ENCODE measurements around the gene MPP3.

Gene MPP3

GRCh38 chr17:43780135-43780534 is 52.8 kb downstream of the MPP3 start, which contains the start of gene CFAP97D1:
CFAP97D1 (plus strand) TSS chr17:43780435; CDS start chr17:43780463, 28 bp downstream.
- peaks cover 43% of the 10 kb centered on the region for H3K4me1 Mint-ChIP-seq
- H3K9me3 Mint-ChIP-seq, result no peaks in the 10 kb centered on the region
- H3K36me3 Mint-ChIP-seq (ENCODE audit: low read depth), result peaks cover 5% of the 10 kb centered on the region
- TF ChIP-seq, protein P1, sequence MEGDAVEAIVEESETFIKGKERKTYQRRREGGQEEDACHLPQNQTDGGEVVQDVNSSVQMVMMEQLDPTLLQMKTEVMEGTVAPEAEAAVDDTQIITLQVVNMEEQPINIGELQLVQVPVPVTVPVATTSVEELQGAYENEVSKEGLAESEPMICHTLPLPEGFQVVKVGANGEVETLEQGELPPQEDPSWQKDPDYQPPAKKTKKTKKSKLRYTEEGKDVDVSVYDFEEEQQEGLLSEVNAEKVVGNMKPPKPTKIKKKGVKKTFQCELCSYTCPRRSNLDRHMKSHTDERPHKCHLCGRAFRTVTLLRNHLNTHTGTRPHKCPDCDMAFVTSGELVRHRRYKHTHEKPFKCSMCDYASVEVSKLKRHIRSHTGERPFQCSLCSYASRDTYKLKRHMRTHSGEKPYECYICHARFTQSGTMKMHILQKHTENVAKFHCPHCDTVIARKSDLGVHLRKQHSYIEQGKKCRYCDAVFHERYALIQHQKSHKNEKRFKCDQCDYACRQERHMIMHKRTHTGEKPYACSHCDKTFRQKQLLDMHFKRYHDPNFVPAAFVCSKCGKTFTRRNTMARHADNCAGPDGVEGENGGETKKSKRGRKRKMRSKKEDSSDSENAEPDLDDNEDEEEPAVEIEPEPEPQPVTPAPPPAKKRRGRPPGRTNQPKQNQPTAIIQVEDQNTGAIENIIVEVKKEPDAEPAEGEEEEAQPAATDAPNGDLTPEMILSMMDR (IDR thresholded peaks at IDR 0.05), result no peak
- peaks cover 53% of the 10 kb centered on the region for H3K27me3 Mint-ChIP-seq (ENCODE audit: low read depth, poor library complexity)
- H3K27ac Mint-ChIP-seq, result no peak within 1 kb of the TSS
- DNase-seq, result no peak
- H3K4me3 Mint-ChIP-seq, result peak within 1 kb of the TSS; percentile 82

GRCh38 chr17:43779145-43780125 is 53.5 kb downstream of the MPP3 start:
- TF ChIP-seq, protein P1 (IDR thresholded peaks at IDR 0.05), result no peak
- no peak overlapping the region for H3K27ac Mint-ChIP-seq
- H3K4me1 Mint-ChIP-seq, result peaks cover 47% of the 10 kb centered on the region

DNA sequence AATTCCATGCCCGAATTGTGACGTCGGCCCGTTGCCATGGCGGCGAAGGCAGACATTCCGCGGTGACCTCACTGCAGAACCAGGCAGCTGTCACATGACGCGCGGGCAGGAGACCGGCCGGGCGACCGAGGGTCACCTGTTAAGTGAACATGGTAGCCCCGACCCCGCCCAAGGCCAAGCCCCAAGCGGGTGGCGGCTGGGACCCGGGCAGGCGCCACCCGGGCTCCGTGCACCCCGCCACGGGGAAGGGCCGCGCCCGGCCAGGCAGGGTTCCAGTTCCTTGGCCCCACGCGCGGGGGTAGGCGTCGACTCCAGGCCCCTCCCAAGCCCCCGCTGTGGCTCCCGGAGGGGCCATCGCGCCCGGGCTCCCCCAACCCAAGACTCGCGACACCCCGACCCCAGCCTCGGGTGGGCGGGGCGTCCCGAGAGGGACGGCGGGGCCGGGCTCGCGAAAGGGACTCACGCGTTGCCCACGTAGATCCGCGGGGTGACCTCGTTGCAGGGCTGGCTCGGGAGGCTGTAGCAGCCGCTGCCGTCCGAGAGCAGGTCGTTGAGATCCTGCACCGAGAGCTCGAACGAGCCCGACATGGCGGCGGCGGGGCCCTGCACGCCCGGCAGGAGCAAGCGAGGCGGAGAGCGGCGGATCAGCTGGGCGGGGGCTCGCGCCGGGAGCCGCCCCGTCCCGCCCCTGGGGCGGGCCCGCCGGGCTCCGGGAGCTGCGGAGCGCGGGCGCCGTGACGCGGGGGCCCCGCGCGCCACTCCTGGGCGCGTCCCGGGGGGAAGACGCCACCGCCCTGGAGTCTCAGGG is 54.4 kb downstream of the MPP3 start, which contains the start of gene DUSP3:
TSS of gene DUSP3 (minus strand) at position 641 of the 808 bp plus-strand sequence. CDS start at position 588, 53 bp downstream.
- peaks cover 17% of the 10 kb centered on the region for H3K36me3 Mint-ChIP-seq (ENCODE audit: low read depth)
- H3K27me3 Mint-ChIP-seq (ENCODE audit: low read depth, poor library complexity), result peaks cover 44% of the 10 kb centered on the region
- peaks cover 49% of the 10 kb centered on the region for H3K4me1 Mint-ChIP-seq
- peak within 1 kb of the TSS; percentile 93 for H3K27ac Mint-ChIP-seq
- peak; percentile 91 for DNase-seq
- TF ChIP-seq, protein P1 (IDR thresholded peaks at IDR 0.05), result no peak
- peak within 1 kb of the TSS; percentile 82 for H3K4me3 Mint-ChIP-seq
- no peaks in the 10 kb centered on the region for H3K9me3 Mint-ChIP-seq

More at GRCh38 chr17:43779145-43780125, 53.5 kb downstream of the MPP3 start:
- no peak for DNase-seq
- H3K4me3 Mint-ChIP-seq, result peak overlapping the region; percentile 82
- H3K36me3 Mint-ChIP-seq (ENCODE audit: low read depth), result peaks cover 9% of the 10 kb centered on the region
- H3K27me3 Mint-ChIP-seq (ENCODE audit: low read depth, poor library complexity), result peaks cover 52% of the 10 kb centered on the region
- no peaks in the 10 kb centered on the region for H3K9me3 Mint-ChIP-seq

DNA sequence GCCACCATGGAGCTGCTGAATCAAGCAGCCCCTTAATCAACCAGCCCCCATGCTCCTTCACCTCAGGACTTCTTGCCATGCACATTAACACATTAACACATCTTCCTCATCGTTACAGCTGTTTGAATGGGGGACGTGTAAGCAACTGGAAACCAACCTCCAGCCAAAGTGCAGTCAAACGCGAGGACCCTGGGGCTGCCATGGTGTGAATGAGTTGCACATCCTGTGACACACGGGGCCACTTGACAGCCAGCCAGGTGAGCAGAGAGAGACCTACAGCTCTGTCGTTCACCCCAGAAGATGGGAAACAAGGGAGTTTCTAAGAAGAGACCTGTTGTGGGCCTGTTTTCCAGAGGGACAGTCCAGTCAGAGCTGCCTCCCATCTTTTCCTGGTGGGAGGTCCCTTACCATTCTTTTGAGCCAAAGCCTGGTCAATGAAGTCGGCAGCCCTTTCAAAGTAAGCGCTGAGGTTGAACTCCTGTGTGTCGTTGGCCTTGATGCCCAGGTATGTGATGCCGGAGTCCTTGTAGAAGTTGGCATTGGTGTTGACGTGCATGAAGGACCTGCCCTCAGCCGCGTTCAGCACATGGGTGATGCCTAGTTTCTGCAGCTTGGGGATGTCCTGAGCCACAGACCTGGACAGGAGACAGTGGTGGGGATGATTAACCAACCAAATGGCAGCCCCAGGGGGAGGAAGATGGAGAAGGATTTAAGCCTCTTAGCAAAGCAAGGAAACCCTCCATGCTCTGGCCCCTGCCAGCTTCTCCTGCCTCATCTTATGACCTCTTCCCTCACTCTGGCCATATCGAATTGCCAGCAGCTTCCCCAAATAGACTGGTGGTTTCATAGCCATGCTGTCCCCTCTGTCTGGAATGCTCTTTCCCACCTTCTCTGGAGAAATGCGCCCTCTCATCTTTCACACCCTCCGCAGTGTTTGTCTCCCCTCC is 58.4 kb downstream of the MPP3 start:
- Mint-ChIP-seq H3K27ac (no peak overlapping the region), H3K4me3 (no peak overlapping the region), H3K27me3 (ENCODE audit: low read depth, poor library complexity) (peaks cover 14% of the 10 kb centered on the region), H3K9me3 (no peaks in the 10 kb centered on the region), H3K36me3 (ENCODE audit: low read depth) (peaks cover 49% of the 10 kb centered on the region), H3K4me1 (peaks cover 39% of the 10 kb centered on the region)
- DNase-seq, result no peak
- TF ChIP-seq, protein P1 (IDR thresholded peaks at IDR 0.05), result no peak
